DMS114 treated with DMSO at 0.1 percent for 48 hours (cell line): ENCODE data around the gene P3H3.

Experiments used
- DNase-seq: peaks from one replicate; lab custom pipeline; 2025; ENCODE audit not compliant: unreplicated experiment; lab: John Stamatoyannopoulos, UW

P3H3 gene

GRCh38 chr12:6842075-6842474, 13.9 kb downstream of the P3H3 start:
- DNase-seq, result no peak

- no peak for DNase-seq
Observed at GRCh38 chr12:6843118-6843902, 15.1 kb downstream of the P3H3 start.

GRCh38 chr12:6845395-6845794, 17.2 kb downstream of the P3H3 start:
- DNase-seq, result no peak

GRCh38 chr12:6846316-6846869, 18.2 kb downstream of the P3H3 start:
- no peak for DNase-seq

GRCh38 chr12:6847676-6848075, 19.5 kb downstream of the P3H3 start:
- DNase-seq, result no peak

- DNase-seq, result no peak
Observed at GRCh38 chr12:6849427-6849826, 21.2 kb downstream of the P3H3 start.

- DNase-seq, result no peak
Observed at GRCh38 chr12:6849976-6850560, 21.9 kb downstream of the P3H3 start.

GRCh38 chr12:6850796-6851152, 22.6 kb downstream of the P3H3 start:
- no peak for DNase-seq

- peak; percentile 98 for DNase-seq
Observed at GRCh38 chr12:6851153-6851920, 23.1 kb downstream of the P3H3 start, which contains the start of gene CDCA3. Gene CDCA3, minus strand, starts transcription at chr12:6851286. Its CDS starts 334 bp downstream, at chr12:6850952.

- peak; percentile 98 for DNase-seq
Observed at GRCh38 chr12:6851921-6852650, 23.9 kb downstream of the P3H3 start, which contains the start of gene USP5. Gene USP5, plus strand, starts transcription at chr12:6852150. Its CDS starts 30 bp downstream, at chr12:6852180.

- no peak for DNase-seq
Observed at GRCh38 chr12:6852651-6853354, 24.6 kb downstream of the P3H3 start.

- no peak for DNase-seq
Observed at GRCh38 chr12:6853626-6854025, 25.4 kb downstream of the P3H3 start.

GRCh38 chr12:6854036-6854435, 25.8 kb downstream of the P3H3 start:
- no peak for DNase-seq

GRCh38 chr12:6855322-6855721, 27.1 kb downstream of the P3H3 start:
- no peak for DNase-seq

GRCh38 chr12:6858799-6859198, 30.6 kb downstream of the P3H3 start:
- DNase-seq, result no peak

GRCh38 chr12:6860116-6860515, 31.9 kb downstream of the P3H3 start:
- DNase-seq, result no peak

GRCh38 chr12:6860942-6861341, 32.7 kb downstream of the P3H3 start:
- no peak for DNase-seq

- DNase-seq, result no peak
Observed at GRCh38 chr12:6861391-6861790, 33.2 kb downstream of the P3H3 start.

- DNase-seq, result no peak
Observed at GRCh38 chr12:6863033-6863432, 34.8 kb downstream of the P3H3 start.

GRCh38 chr12:6863586-6864321, 35.5 kb downstream of the P3H3 start:
- no peak for DNase-seq
